ENCODE data around the gene PRG3. TPM values are rescaled to one million over a fixed set of nuclear protein-coding genes. Genes with fewer than 3 reads are reported as not detected.

PRG3 gene
- total and polyA plus RNA-seq, 9 of the 15 experiments (the other 6 are each of a cell fraction or from before 2014, with no cell fraction given) = 0.18 to 0.55 (median 0.38) TPM; not detected in 6

- TF ChIP-seq REST (IDR thresholded peaks at IDR 0.05; ENCODE audit: borderline replicate concordance) (no peak), REST (CRISPR knock-in tag; IDR thresholded peaks at IDR 0.05; ENCODE audit: low read depth) (0 out of 2 replicates have a peak, but pooled peaks have one; percentile 40), FOXJ2 (tag; IDR thresholded peaks at IDR 0.05) (no peak), ERF (CRISPR knock-in tag; IDR thresholded peaks at IDR 0.05) (peak; percentile 27; the same call in 1 of the 2 replicates), ZNF140 (CRISPR knock-in tag; IDR thresholded peaks at IDR 0.05) (no peak), CREB3 (tag; conservative IDR thresholded peaks at IDR 0.05; ENCODE audit: low read depth) (0 out of 2 replicates have a peak, but pooled peaks have one; percentile 10), MAX (CRISPR knock-in tag; IDR thresholded peaks at IDR 0.05) (peak; percentile 14)
These were observed 45.5 kb upstream of the PRG3 start (continued) for GRCh38 chr11:57426439-57426928.

Measured in K562 (cell line).